ENCODE data around the gene MAP3K2.

Gene MAP3K2

GRCh38 chr2:127426501-127427354 lies 39.0 kb upstream of the MAP3K2 start:
- no peaks in the 10 kb centered on the region for H3K9me2 ChIP-seq (replicated peaks; ENCODE audit: low read depth, low read length)
- no peaks in the 10 kb centered on the region for H3K36me3 ChIP-seq (ENCODE audit: insufficient read depth, low read length)
- H3K79me2 ChIP-seq (ENCODE audit: insufficient read depth, low read length): no peaks in the 10 kb centered on the region
- H3K4me1 ChIP-seq (ENCODE audit: insufficient read depth, low read length, poor library complexity, severe bottlenecking): no peaks in the 10 kb centered on the region
- no peak overlapping the region for H3K4me2 ChIP-seq (ENCODE audit: low read depth, low read length, poor library complexity, severe bottlenecking)
- TF ChIP-seq EZH2phosphoT487 (IDR thresholded peaks at IDR 0.05; ENCODE audit: borderline replicate concordance) (no peak), CTCF (conservative IDR thresholded peaks at IDR 0.05; ENCODE audit: low read length) (no peak)
- H3K27me3 ChIP-seq (ENCODE audit: insufficient read depth, low read length, poor library complexity, severe bottlenecking): no peaks in the 10 kb centered on the region
- H3K4me3 ChIP-seq (ENCODE audit: low read length, poor library complexity, severe bottlenecking): no peak overlapping the region
- H3K9ac ChIP-seq (ENCODE audit: low read depth, low read length, poor library complexity, severe bottlenecking): no peak overlapping the region
- H4K20me1 ChIP-seq (ENCODE audit: insufficient read depth, low read length, poor library complexity, severe bottlenecking): no peaks in the 10 kb centered on the region
- H3K9me3 ChIP-seq (ENCODE audit: insufficient read depth, low read depth, low read length): no peaks in the 10 kb centered on the region
- no peaks in the 10 kb centered on the region for H3F3A ChIP-seq (ENCODE audit: low read depth)
- H2AFZ ChIP-seq (ENCODE audit: low read length): no peak overlapping the region

GRCh38 chr2:127425540-127426490 lies 38.0 kb upstream of the MAP3K2 start:
- no peaks in the 10 kb centered on the region for H4K20me1 ChIP-seq (ENCODE audit: insufficient read depth, low read length, poor library complexity, severe bottlenecking)
- TF ChIP-seq CTCF (conservative IDR thresholded peaks at IDR 0.05; ENCODE audit: low read length): no peak
- TF ChIP-seq EZH2phosphoT487 (IDR thresholded peaks at IDR 0.05; ENCODE audit: borderline replicate concordance): no peak

DNA sequence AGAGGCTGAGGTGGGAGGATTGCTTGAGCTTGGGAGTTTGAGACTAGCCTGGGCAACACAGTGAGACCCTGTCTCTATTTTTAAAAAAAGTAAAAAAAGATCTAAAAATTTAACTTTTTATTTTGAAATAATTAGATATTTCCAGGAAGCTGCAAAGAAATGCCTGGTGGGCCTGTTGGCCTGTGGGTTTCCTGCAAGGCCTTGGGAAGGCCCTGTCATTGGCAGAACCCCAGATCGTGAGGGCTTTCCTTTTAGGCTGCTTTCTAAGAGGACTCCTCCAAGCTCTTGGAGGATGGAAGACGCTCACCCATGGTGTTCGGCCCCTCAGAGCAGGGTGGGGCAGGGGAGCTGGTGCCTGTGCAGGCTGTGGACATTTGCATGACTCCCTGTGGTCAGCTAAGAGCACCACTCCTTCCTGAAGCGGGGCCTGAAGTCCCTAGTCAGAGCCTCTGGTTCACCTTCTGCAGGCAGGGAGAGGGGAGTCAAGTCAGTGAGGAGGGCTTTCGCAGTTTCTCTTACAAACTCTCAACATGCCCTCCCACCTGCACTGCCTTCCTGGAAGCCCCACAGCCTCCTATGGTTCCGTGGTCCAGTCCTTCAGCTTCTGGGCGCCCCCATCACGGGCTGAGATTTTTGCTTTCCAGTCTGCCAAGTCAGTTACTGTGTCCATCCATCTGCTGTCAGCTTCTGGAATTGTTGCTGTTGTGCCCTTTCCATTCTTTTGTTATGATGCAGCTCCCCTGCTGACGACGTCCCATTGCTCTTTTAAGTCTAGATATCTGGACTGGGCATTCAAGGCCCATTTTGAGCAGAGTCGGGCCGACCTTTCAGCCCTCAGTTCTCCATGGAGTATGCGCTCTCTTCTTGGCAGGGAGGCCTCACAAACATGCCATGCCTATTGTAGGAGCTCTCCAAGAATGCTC lies 37.1 kb upstream of the MAP3K2 start:
- no peaks in the 10 kb centered on the region for H3K9me2 ChIP-seq (replicated peaks; ENCODE audit: low read depth, low read length)
- no peaks in the 10 kb centered on the region for H3F3A ChIP-seq (ENCODE audit: low read depth)
- H3K36me3 ChIP-seq (ENCODE audit: insufficient read depth, low read length): no peaks in the 10 kb centered on the region
- H3K27me3 ChIP-seq (ENCODE audit: insufficient read depth, low read length, poor library complexity, severe bottlenecking): no peaks in the 10 kb centered on the region
- no peaks in the 10 kb centered on the region for H3K9me3 ChIP-seq (ENCODE audit: insufficient read depth, low read depth, low read length)
- no peak for TF ChIP-seq EZH2phosphoT487 (IDR thresholded peaks at IDR 0.05; ENCODE audit: borderline replicate concordance)
- no peak for TF ChIP-seq CTCF (conservative IDR thresholded peaks at IDR 0.05; ENCODE audit: low read length)
- no peak overlapping the region for H2AFZ ChIP-seq (ENCODE audit: low read length)
- no peaks in the 10 kb centered on the region for H4K20me1 ChIP-seq (ENCODE audit: insufficient read depth, low read length, poor library complexity, severe bottlenecking)
- H3K9ac ChIP-seq (ENCODE audit: low read depth, low read length, poor library complexity, severe bottlenecking): no peak overlapping the region
- H3K79me2 ChIP-seq (ENCODE audit: insufficient read depth, low read length): no peaks in the 10 kb centered on the region
- no peak overlapping the region for H3K4me2 ChIP-seq (ENCODE audit: low read depth, low read length, poor library complexity, severe bottlenecking)
- H3K4me1 ChIP-seq (ENCODE audit: insufficient read depth, low read length, poor library complexity, severe bottlenecking): no peaks in the 10 kb centered on the region
- H3K4me3 ChIP-seq (ENCODE audit: low read length, poor library complexity, severe bottlenecking): no peak overlapping the region

More at GRCh38 chr2:127425540-127426490, 38.0 kb upstream of the MAP3K2 start:
- Histone ChIP-seq H3K36me3 (ENCODE audit: insufficient read depth, low read length) (no peaks in the 10 kb centered on the region), H3K9ac (ENCODE audit: low read depth, low read length, poor library complexity, severe bottlenecking) (no peak overlapping the region), H3K79me2 (ENCODE audit: insufficient read depth, low read length) (no peaks in the 10 kb centered on the region), H3K27me3 (ENCODE audit: insufficient read depth, low read length, poor library complexity, severe bottlenecking) (no peaks in the 10 kb centered on the region), H3F3A (ENCODE audit: low read depth) (no peaks in the 10 kb centered on the region), H3K4me2 (ENCODE audit: low read depth, low read length, poor library complexity, severe bottlenecking) (no peak overlapping the region), H2AFZ (ENCODE audit: low read length) (no peak overlapping the region), H3K9me2 (replicated peaks; ENCODE audit: low read depth, low read length) (no peaks in the 10 kb centered on the region), H3K4me3 (ENCODE audit: low read length, poor library complexity, severe bottlenecking) (no peak overlapping the region), H3K9me3 (ENCODE audit: insufficient read depth, low read depth, low read length) (no peaks in the 10 kb centered on the region), H3K4me1 (ENCODE audit: insufficient read depth, low read length, poor library complexity, severe bottlenecking) (no peaks in the 10 kb centered on the region)

Measured in Loucy (cell line).